GM12874 (cell line): ENCODE measurements around the gene VPS37D.

Source experiments
- CTCF ChIP-seq: IDR thresholded peaks from 2 replicates; pipeline ENCODE4 v1.5.1; 2011; ENCODE audit warnings: low read depth, mild to moderate bottlenecking, control low read depth, low read length, moderate library complexity; ENCODE audit not compliant: insufficient read depth

Gene VPS37D

GRCh38 chr7:73715648-73716317 is 48.2 kb downstream of the VPS37D start:
- no peak for TF ChIP-seq CTCF

- no peak for TF ChIP-seq CTCF
Observed at GRCh38 chr7:73716318-73716890, 48.8 kb downstream of the VPS37D start.

GRCh38 chr7:73717025-73717807 is 49.6 kb downstream of the VPS37D start:
- no peak for TF ChIP-seq CTCF

GRCh38 chr7:73717991-73718405 is 50.4 kb downstream of the VPS37D start:
- TF ChIP-seq CTCF: no peak

GRCh38 chr7:73718438-73718881 is 50.8 kb downstream of the VPS37D start:
- no peak for TF ChIP-seq CTCF

- TF ChIP-seq CTCF: no peak
Observed at GRCh38 chr7:73718905-73719805, 51.5 kb downstream of the VPS37D start, which contains the start of gene STX1A. TSS of gene STX1A (minus strand) at chr7:73719669. CDS start at chr7:73719631, 38 bp downstream.
